Measurements from ENCODE around the gene TMC5. TPM values are rescaled to one million over a fixed set of nuclear protein-coding genes. Genes with fewer than 3 reads are reported as not detected.

Gene TMC5
- total and polyA plus RNA-seq, 2 of the 8 experiments (the other 6 are each of a cell fraction or from before 2014, with no cell fraction given) = 1.6 to 1.8 TPM

GRCh38 chr16:19393226-19394111, 24.2 kb upstream of the TMC5 start:
- H3K4me1 ChIP-seq (replicated peaks in 1 of 4; ENCODE audit: control insufficient read depth in 3 of 4, insufficient read depth in 4 of 4, low read length in 3 of 4) = no peaks in the 10 kb centered on the region
- H3K9me3 ChIP-seq (ENCODE audit: insufficient read depth in 2 of 2, low read depth in 1 of 2, low read length in 1 of 2) = no peaks in the 10 kb centered on the region; a peak in 1 of 4 replicates
- H4K8ac ChIP-seq (ENCODE audit: extremely low read depth, insufficient read depth, low read length) = no peak overlapping the region
- no peak overlapping the region for H3K4me3 ChIP-seq (ENCODE audit: extremely low read depth in 1 of 4, insufficient read depth in 2 of 4, low read depth in 3 of 4, low read length in 4 of 4)
- no peak overlapping the region for H3K4ac ChIP-seq (replicated peaks; ENCODE audit: insufficient read length, low read depth, low read length)
- no peak overlapping the region for H2BK20ac ChIP-seq (ENCODE audit: low read length)
- 81% methylated on average over 13 of the region's 13 CpGs; no CpG with 5 or more reads in 1 of the 2 experiments for WGBS, 2 experiments (ENCODE audit: extremely low coverage in 1 of 2, insufficient coverage in 1 of 2, insufficient read length in 1 of 2, insufficient replicate concordance in 2 of 2, low coverage in 1 of 2, low lambda C conversion rate in 2 of 2, missing lambda C conversion rate in 1 of 2)
- H3K27ac ChIP-seq (ENCODE audit: low read depth, low read length) = no peak overlapping the region
- H3K23me2 ChIP-seq (ENCODE audit: low read depth, low read length) = no peaks in the 10 kb centered on the region
- H2BK12ac ChIP-seq (ENCODE audit: low read depth, low read length) = no peak overlapping the region
- H3K79me1 ChIP-seq (ENCODE audit: low read depth, low read length) = no peaks in the 10 kb centered on the region
- no peak overlapping the region for H3K56ac ChIP-seq (replicated peaks; ENCODE audit: insufficient read length, low read depth, low read length)
- H4K5ac ChIP-seq (ENCODE audit: insufficient read length, low read depth, low read length) = no peak overlapping the region
- H2BK15ac ChIP-seq (ENCODE audit: low read length) = no peak overlapping the region
- ChIA-PET POLR2A (ENCODE audit: partially characterized antibody) (interaction anchor here (1.4 kb wide), 1 partner anchor 18 kb away, joined by 4 read pairs; no protein-coding TSS in a partner anchor), CTCF (ENCODE audit: partially characterized antibody) (interaction anchor here (1.2 to 1.6 kb wide), 3 partner anchors 54 to 298 kb away, joined by 3 to 8 read pairs (median 4); no protein-coding TSS in a partner anchor)
- no peak overlapping the region for H3K23ac ChIP-seq (ENCODE audit: insufficient read length)
- no peaks in the 10 kb centered on the region for H4K20me1 ChIP-seq (replicated peaks in 1 of 2; ENCODE audit: control insufficient read depth in 1 of 2, insufficient read depth in 2 of 2, low read length in 2 of 2)
- H3K27me3 ChIP-seq (replicated peaks in 1 of 4; ENCODE audit: control insufficient read depth in 3 of 4, extremely low read depth in 1 of 4, insufficient read depth in 3 of 4, low read length in 3 of 4) = no peaks in the 10 kb centered on the region
- no peaks in the 10 kb centered on the region for H3K79me2 ChIP-seq (ENCODE audit: control insufficient read depth in 1 of 2, insufficient read depth in 2 of 2, low read length in 2 of 2)
- no peak overlapping the region for H2BK120ac ChIP-seq (replicated peaks; ENCODE audit: low read depth, low read length)
- no peak overlapping the region for H3K18ac ChIP-seq (ENCODE audit: extremely low read depth, low read length)
- no peak overlapping the region for H2AFZ ChIP-seq (ENCODE audit: low read length)
- no peak overlapping the region for H4K91ac ChIP-seq (replicated peaks; ENCODE audit: insufficient read length, low read length)
- H3K14ac ChIP-seq (ENCODE audit: insufficient read length) = no peak overlapping the region
- TF ChIP-seq TAF1 (IDR thresholded peaks at IDR 0.05; ENCODE audit: low read depth, low read length) (no peak), EGR1 (IDR thresholded peaks at IDR 0.05; ENCODE audit: borderline replicate concordance, low read depth, low read length) (no peak)
- no peak overlapping the region for H2BK5ac ChIP-seq (ENCODE audit: low read depth, low read length)
- H2AK5ac ChIP-seq (ENCODE audit: low read depth, low read length) = no peak overlapping the region
- DNase-seq (ENCODE audit: low read depth in 1 of 2, low spot score in 2 of 2) = no peak
- no peak overlapping the region for H3K9ac ChIP-seq (replicated peaks in 1 of 4; ENCODE audit: extremely low read depth in 1 of 4, low read depth in 3 of 4, low read length in 3 of 4)
- no peak for FAIRE-seq
- no peaks in the 10 kb centered on the region for H3K36me3 ChIP-seq (ENCODE audit: control insufficient read depth in 2 of 4, insufficient read depth in 4 of 4, low read length in 3 of 4)
- no peak overlapping the region for H3K4me2 ChIP-seq (ENCODE audit: insufficient read depth in 1 of 2, low read depth in 2 of 2, low read length in 2 of 2)
